Fibroblast of lung (primary cell): ENCODE measurements around the gene GRAMD4. TPM values are rescaled to one million over a fixed set of nuclear protein-coding genes. Genes with fewer than 3 reads are reported as not detected.

Experiments
- DNase-seq, 2 donors: peaks; one replicate each; pipeline versions ENCODE4 v3.0.0 to v3.0.0-alpha.2; 2010; ENCODE audit warnings: low read depth in 2 of 2
- H2AFZ ChIP-seq: 2 replicates; pipeline ENCODE4 v1.5.1; 2012; ENCODE audit warnings: low read length, control low read depth, inconsistent platforms
- H3K27ac ChIP-seq: 2 replicates; pipeline ENCODE4 v1.5.1; 2011; ENCODE audit warnings: low read length, control low read depth; ENCODE audit not compliant: insufficient read depth
- H3K27me3 ChIP-seq: 2 replicates; pipeline ENCODE4 v1.5.1; 2011; ENCODE audit warnings: mild to moderate bottlenecking, low read length; ENCODE audit not compliant: control insufficient read depth, insufficient read depth
- H3K36me3 ChIP-seq: 2 replicates; pipeline ENCODE4 v1.5.1; 2011; ENCODE audit warnings: low read length; ENCODE audit not compliant: control insufficient read depth, insufficient read depth
- H3K4me1 ChIP-seq: 2 replicates; pipeline ENCODE4 v1.5.1; 2011; ENCODE audit warnings: low read length; ENCODE audit not compliant: control insufficient read depth, insufficient read depth; ENCODE audit errors: extremely low read depth
- H3K4me2 ChIP-seq: 2 replicates; pipeline ENCODE4 v1.5.1; 2011; ENCODE audit warnings: low read length, control low read depth; ENCODE audit not compliant: insufficient read depth; ENCODE audit errors: extremely low read depth
- H3K4me3 ChIP-seq, 4 experiments: fragments of 200-600 bp in 1 of 4; sonication (generic) in 1 of 4; replicated peaks in 1 of 4; 2 replicates each; pipeline ENCODE4 v1.5.1; 2011 to 2016; ENCODE audit warnings: low read length in 4 of 4, low read depth in 3 of 4, mild to moderate bottlenecking in 3 of 4, control low read depth in 2 of 4, inconsistent platforms in 1 of 4, mixed read lengths in 1 of 4; ENCODE audit not compliant: insufficient read depth in 1 of 4; ENCODE audit errors: control extremely low read depth in 1 of 4
- H3K79me2 ChIP-seq: 2 replicates; pipeline ENCODE4 v1.5.1; 2012; ENCODE audit warnings: mild to moderate bottlenecking, low read length, inconsistent platforms; ENCODE audit not compliant: control insufficient read depth, insufficient read depth
- H3K9ac ChIP-seq: 2 replicates; pipeline ENCODE4 v1.5.1; 2011; ENCODE audit warnings: mild to moderate bottlenecking, low read length, control low read depth; ENCODE audit not compliant: insufficient read depth
- H3K9me3 ChIP-seq: 2 replicates; pipeline ENCODE4 v1.5.1; 2012; ENCODE audit warnings: low read depth, low read length; ENCODE audit not compliant: control insufficient read depth, insufficient read depth
- H4K20me1 ChIP-seq: 2 replicates; pipeline ENCODE4 v1.5.1; 2011; ENCODE audit warnings: low read length; ENCODE audit not compliant: control insufficient read depth, insufficient read depth; ENCODE audit errors: extremely low read depth
- CTCF ChIP-seq, 2 donors: IDR thresholded peaks in 1 of 2; conservative IDR thresholded peaks in 1 of 2; 1 replicate in 1 of 2; 2 replicates in 1 of 2; pipeline ENCODE4 v1.5.1; 2011 to 2012; ENCODE audit warnings: low read length in 2 of 2, control low read depth in 1 of 2, inconsistent platforms in 1 of 2, low read depth in 1 of 2, mild to moderate bottlenecking in 1 of 2
- EZH2 ChIP-seq: IDR thresholded peaks from 2 replicates; pipeline ENCODE4 v1.5.1; 2012; ENCODE audit warnings: low read length, control low read depth, mild to moderate bottlenecking; ENCODE audit errors: missing control alignments
- polyA plus RNA-seq, 2 donors: library from polyadenylated mRNA; depleted of rRNA in 1 of 2; stranded (reverse) in 1 of 2; unstranded in 1 of 2; fragments of >200 nt; gene quantifications; 2 replicates each; pipeline ENCODE4 v1.2.1, GENCODE V29; 2011 to 2012; ENCODE audit warnings: missing spikeins in 1 of 2
- total RNA-seq: library from RNA; depleted of rRNA; stranded (reverse); fragments of >200 nt; gene quantifications from 2 replicates; pipeline ENCODE4 v1.2.1, GENCODE V29; 2014

GRAMD4 gene
- total and polyA plus RNA-seq, 2 donors (not counting 1 experiment from before 2014, with no cell fraction given) = 7.5 to 37.3 TPM

GRCh38 chr22:46656856-46657654, 36.9 kb downstream of the GRAMD4 start:
- no peak overlapping the region for H3K9ac ChIP-seq
- no peaks in the 10 kb centered on the region for H3K9me3 ChIP-seq
- no peak overlapping the region for H2AFZ ChIP-seq
- no peaks in the 10 kb centered on the region for H4K20me1 ChIP-seq
- H3K4me2 ChIP-seq = no peak overlapping the region
- H3K4me3 ChIP-seq = no peak overlapping the region
- H3K79me2 ChIP-seq = no peaks in the 10 kb centered on the region
- H3K4me1 ChIP-seq = no peaks in the 10 kb centered on the region
- no peak overlapping the region for H3K27ac ChIP-seq
- no peak for DNase-seq
- H3K27me3 ChIP-seq = no peaks in the 10 kb centered on the region
- no peaks in the 10 kb centered on the region for H3K36me3 ChIP-seq
- TF ChIP-seq CTCF (conservative IDR thresholded peaks at IDR 0.05 in 1 of 2, IDR thresholded peaks at IDR 0.05 in 1 of 2; ENCODE audit: low read depth in 1 of 2, low read length in 2 of 2) = no peak
- no peak for TF ChIP-seq EZH2

GRCh38 chr22:46657655-46657953, 37.4 kb downstream of the GRAMD4 start:
- H3K27me3 ChIP-seq = no peaks in the 10 kb centered on the region
- no peak for TF ChIP-seq CTCF (conservative IDR thresholded peaks at IDR 0.05 in 1 of 2, IDR thresholded peaks at IDR 0.05 in 1 of 2; ENCODE audit: low read depth in 1 of 2, low read length in 2 of 2)
- TF ChIP-seq EZH2 = no peak
- no peaks in the 10 kb centered on the region for H3K79me2 ChIP-seq
- no peaks in the 10 kb centered on the region for H4K20me1 ChIP-seq
- H3K9ac ChIP-seq = no peak overlapping the region
- no peaks in the 10 kb centered on the region for H3K4me1 ChIP-seq
- H3K4me3 ChIP-seq = no peak overlapping the region
- H3K27ac ChIP-seq = no peak overlapping the region
- no peak for DNase-seq
- no peaks in the 10 kb centered on the region for H3K9me3 ChIP-seq
- H3K36me3 ChIP-seq = no peaks in the 10 kb centered on the region
- no peak overlapping the region for H3K4me2 ChIP-seq
- H2AFZ ChIP-seq = no peak overlapping the region

- Histone ChIP-seq H4K20me1 (no peaks in the 10 kb centered on the region), H3K27me3 (no peaks in the 10 kb centered on the region), H3K4me1 (no peaks in the 10 kb centered on the region), H3K36me3 (no peaks in the 10 kb centered on the region), H3K4me3 (no peak overlapping the region), H3K9ac (no peak overlapping the region), H3K27ac (no peak overlapping the region), H2AFZ (no peak overlapping the region), H3K79me2 (no peaks in the 10 kb centered on the region), H3K4me2 (no peak overlapping the region), H3K9me3 (no peaks in the 10 kb centered on the region)
- TF ChIP-seq CTCF (conservative IDR thresholded peaks at IDR 0.05 in 1 of 2, IDR thresholded peaks at IDR 0.05 in 1 of 2; ENCODE audit: low read depth in 1 of 2, low read length in 2 of 2) = no peak
- TF ChIP-seq EZH2 = no peak
- DNase-seq = no peak
Observed at GRCh38 chr22:46657996-46658947, 38.1 kb downstream of the GRAMD4 start.
